ENCODE data around the gene LRFN3. TPM values are rescaled to one million over a fixed set of nuclear protein-coding genes. Genes with fewer than 3 reads are reported as not detected.

Gene LRFN3
- total RNA-seq, 1 donor from 2014 or later = 15.3 TPM

GRCh38 chr19:35973487-35973886 is 37.3 kb downstream of the LRFN3 start:
- Histone ChIP-seq H3K36me3 (ENCODE audit: insufficient read depth, low read length) (no peaks in the 10 kb centered on the region), H3K79me2 (ENCODE audit: insufficient read depth, low read length) (no peaks in the 10 kb centered on the region), H3K27me3 (ENCODE audit: insufficient read depth, low read length) (no peaks in the 10 kb centered on the region), H3K9me3 (ENCODE audit: insufficient read depth, low read depth, low read length) (no peaks in the 10 kb centered on the region), H3K4me3 (ENCODE audit: insufficient read depth, low read depth, low read length) (no peak overlapping the region), H3K9ac (ENCODE audit: low read length) (no peak overlapping the region), H4K20me1 (ENCODE audit: insufficient read depth, low read length) (no peaks in the 10 kb centered on the region), H2AFZ (ENCODE audit: low read depth, low read length) (no peak overlapping the region), H3K27ac (ENCODE audit: low read depth, low read length) (no peak overlapping the region), H3K4me1 (ENCODE audit: insufficient read depth, low read length) (no peaks in the 10 kb centered on the region), H3K4me2 (ENCODE audit: low read length) (no peak overlapping the region)
- TF ChIP-seq EZH2 (IDR thresholded peaks at IDR 0.05; ENCODE audit: insufficient read depth, low read length) (no peak), CTCF (IDR thresholded peaks at IDR 0.05; ENCODE audit: insufficient read depth, low read depth, low read length) (no peak)
- Mint-ChIP-seq H3K36me3 (ENCODE audit: low read depth, unreplicated experiment) (no peaks in the 10 kb centered on the region), H3K9me3 (ENCODE audit: unreplicated experiment) (no peaks in the 10 kb centered on the region), H3K27ac (ENCODE audit: unreplicated experiment) (no peak overlapping the region), H3K4me1 (ENCODE audit: low read depth, unreplicated experiment) (no peaks in the 10 kb centered on the region), H3K4me3 (ENCODE audit: unreplicated experiment) (no peak overlapping the region), H3K27me3 (ENCODE audit: low read depth, unreplicated experiment) (peaks cover 51% of the 10 kb centered on the region)
- FAIRE-seq (no peak), DNase-seq (ENCODE audit: low read depth) (no peak)

- TF ChIP-seq EZH2 (IDR thresholded peaks at IDR 0.05; ENCODE audit: insufficient read depth, low read length) = no peak
- TF ChIP-seq CTCF (IDR thresholded peaks at IDR 0.05; ENCODE audit: insufficient read depth, low read depth, low read length) = no peak
- Histone ChIP-seq H3K27ac (ENCODE audit: low read depth, low read length) (no peak overlapping the region), H2AFZ (ENCODE audit: low read depth, low read length) (no peak overlapping the region), H3K36me3 (ENCODE audit: insufficient read depth, low read length) (no peaks in the 10 kb centered on the region), H3K4me3 (ENCODE audit: insufficient read depth, low read depth, low read length) (no peak overlapping the region), H3K4me1 (ENCODE audit: insufficient read depth, low read length) (no peaks in the 10 kb centered on the region), H3K27me3 (ENCODE audit: insufficient read depth, low read length) (peaks cover 1% of the 10 kb centered on the region), H3K9me3 (ENCODE audit: insufficient read depth, low read depth, low read length) (no peaks in the 10 kb centered on the region), H3K79me2 (ENCODE audit: insufficient read depth, low read length) (no peaks in the 10 kb centered on the region), H3K4me2 (ENCODE audit: low read length) (no peak overlapping the region), H3K9ac (ENCODE audit: low read length) (no peak overlapping the region), H4K20me1 (ENCODE audit: insufficient read depth, low read length) (no peaks in the 10 kb centered on the region)
- DNase-seq (ENCODE audit: low read depth) = peak; percentile 16
- no peak for FAIRE-seq
- Mint-ChIP-seq H3K4me3 (ENCODE audit: unreplicated experiment) (no peak overlapping the region), H3K27me3 (ENCODE audit: low read depth, unreplicated experiment) (peaks cover 55% of the 10 kb centered on the region), H3K36me3 (ENCODE audit: low read depth, unreplicated experiment) (no peaks in the 10 kb centered on the region), H3K27ac (ENCODE audit: unreplicated experiment) (no peak overlapping the region), H3K9me3 (ENCODE audit: unreplicated experiment) (no peaks in the 10 kb centered on the region), H3K4me1 (ENCODE audit: low read depth, unreplicated experiment) (no peaks in the 10 kb centered on the region)
Observed at GRCh38 chr19:35975608-35976214, 39.5 kb downstream of the LRFN3 start.

- Histone ChIP-seq H3K27me3 (ENCODE audit: insufficient read depth, low read length) (peaks cover 3% of the 10 kb centered on the region), H3K4me1 (ENCODE audit: insufficient read depth, low read length) (no peaks in the 10 kb centered on the region), H4K20me1 (ENCODE audit: insufficient read depth, low read length) (no peaks in the 10 kb centered on the region), H3K9me3 (ENCODE audit: insufficient read depth, low read depth, low read length) (no peaks in the 10 kb centered on the region), H3K79me2 (ENCODE audit: insufficient read depth, low read length) (no peaks in the 10 kb centered on the region), H3K9ac (ENCODE audit: low read length) (no peak overlapping the region), H3K4me3 (ENCODE audit: insufficient read depth, low read depth, low read length) (no peak overlapping the region), H2AFZ (ENCODE audit: low read depth, low read length) (no peak overlapping the region), H3K36me3 (ENCODE audit: insufficient read depth, low read length) (no peaks in the 10 kb centered on the region), H3K4me2 (ENCODE audit: low read length) (no peak overlapping the region), H3K27ac (ENCODE audit: low read depth, low read length) (no peak overlapping the region)
- Mint-ChIP-seq H3K4me1 (ENCODE audit: low read depth, unreplicated experiment) (no peaks in the 10 kb centered on the region), H3K9me3 (ENCODE audit: unreplicated experiment) (no peaks in the 10 kb centered on the region), H3K4me3 (ENCODE audit: unreplicated experiment) (no peak overlapping the region), H3K27ac (ENCODE audit: unreplicated experiment) (no peak overlapping the region), H3K27me3 (ENCODE audit: low read depth, unreplicated experiment) (peaks cover 64% of the 10 kb centered on the region), H3K36me3 (ENCODE audit: low read depth, unreplicated experiment) (no peaks in the 10 kb centered on the region)
- no peak for TF ChIP-seq EZH2 (IDR thresholded peaks at IDR 0.05; ENCODE audit: insufficient read depth, low read length)
- no peak for TF ChIP-seq CTCF (IDR thresholded peaks at IDR 0.05; ENCODE audit: insufficient read depth, low read depth, low read length)
- DNase-seq (ENCODE audit: low read depth) (no peak), FAIRE-seq (no peak)
Observed at GRCh38 chr19:35977446-35978222, 41.5 kb downstream of the LRFN3 start.

Measured in astrocyte (in vitro differentiated cells and primary cell).